SK-N-SH (cell line): ENCODE data around the gene MPPED2. TPM values are rescaled to one million over a fixed set of nuclear protein-coding genes. Genes with fewer than 3 reads are reported as not detected.
A peak's percentile ranks its signal among the peaks of the same experiment; 100 is the strongest.

Source experiments
- CTCF ChIA-PET: fragments of 300-600, 350-600 bp; formaldehyde crosslinking; extraction: SDS; loops from one replicate; lab custom pipeline; 2021; lab: Yijun Ruan, JAX
- POLR2A ChIA-PET: fragments of 350-600 bp; sonication (Branson Sonifier 250); formaldehyde crosslinking; extraction: SDS; loops from one replicate; lab custom pipeline; 2020; ENCODE audit warnings: antibody characterized with exemption, inconsistent platforms; lab: Yijun Ruan, JAX
- DNase-seq: peaks from one replicate; pipeline ENCODE4 v3.0.0; 2012
- H2AFZ ChIP-seq: fragments of 200-600 bp; sonication (generic); 2 replicates; pipeline ENCODE4 v1.8.1; 2016; ENCODE audit warnings: antibody characterized with exemption, mild to moderate bottlenecking, low read depth
- H3F3A ChIP-seq: fragments of 200-600 bp; sonication (generic); replicated peaks from 2 replicates; pipeline ENCODE3; 2016; ENCODE audit warnings: antibody characterized with exemption, mild to moderate bottlenecking; ENCODE audit not compliant: insufficient read depth
- H3K27ac ChIP-seq, 2 experiments: fragments of 200-500 bp in 1 of 2; fragments of 200-600 bp in 1 of 2; sonication (Bioruptor generic) in 1 of 2; sonication (generic), shearing (Covaris generic) in 1 of 2; 2 replicates each; pipeline versions ENCODE4 v1.5.1 to v1.6.1; 2014 to 2016; ENCODE audit warnings: low read depth in 2 of 2, inconsistent platforms in 1 of 2, low read length in 1 of 2, mild to moderate bottlenecking in 1 of 2, mixed read lengths in 1 of 2
- H3K27me3 ChIP-seq: fragments of 200-600 bp; sonication (generic), shearing (Covaris generic); 2 replicates; pipeline ENCODE4 v1.6.1; 2016; ENCODE audit warnings: mixed run types; ENCODE audit not compliant: insufficient read depth
- H3K36me3 ChIP-seq, 2 experiments: fragments of 200-500 bp in 1 of 2; fragments of 200-600 bp in 1 of 2; sonication (Bioruptor generic) in 1 of 2; sonication (generic) in 1 of 2; replicated peaks in 1 of 2; 2 replicates each; pipeline versions ENCODE3 to v1.5.1; 2014 to 2016; ENCODE audit warnings: low read length in 1 of 2, mild to moderate bottlenecking in 1 of 2; ENCODE audit not compliant: insufficient read depth in 2 of 2, control insufficient read depth in 1 of 2
- H3K4me1 ChIP-seq, 2 experiments: fragments of 200-500 bp in 1 of 2; fragments of 200-600 bp in 1 of 2; sonication (Bioruptor generic) in 1 of 2; sonication (generic), shearing (Covaris generic) in 1 of 2; 2 replicates each; pipeline versions ENCODE4 v1.5.1 to v1.6.1; 2014 to 2016; ENCODE audit warnings: low read depth in 1 of 2, low read length in 1 of 2, mixed run types in 1 of 2; ENCODE audit not compliant: insufficient read depth in 2 of 2, control insufficient read depth in 1 of 2
- H3K4me2 ChIP-seq: fragments of 200-600 bp; sonication (generic), shearing (Covaris generic); 2 replicates; pipeline ENCODE4 v1.6.1; 2017; ENCODE audit warnings: mixed run types
- H3K4me3 ChIP-seq, 2 experiments: fragments of 200-500 bp in 1 of 2; fragments of 200-600 bp in 1 of 2; sonication (Bioruptor generic) in 1 of 2; sonication (generic), shearing (Covaris generic) in 1 of 2; 2 replicates each; pipeline versions ENCODE4 v1.5.1 to v1.8.1; 2014 to 2016; ENCODE audit warnings: low read depth in 2 of 2, inconsistent platforms in 1 of 2, low read length in 1 of 2, mild to moderate bottlenecking in 1 of 2, mixed read lengths in 1 of 2, moderate library complexity in 1 of 2
- H3K79me2 ChIP-seq: fragments of 200-600 bp; sonication (generic); 2 replicates; pipeline ENCODE4 v1.8.1; 2017; ENCODE audit warnings: mild to moderate bottlenecking; ENCODE audit not compliant: insufficient read depth
- H3K9ac ChIP-seq: fragments of 200-600 bp; sonication (generic); 2 replicates; pipeline ENCODE4 v1.6.1; 2017; ENCODE audit warnings: mixed run types
- H3K9me2 ChIP-seq: fragments of 200-600 bp; sonication (generic); 2 replicates; pipeline ENCODE4 v1.6.1; 2017; ENCODE audit warnings: mixed run types
- H3K9me3 ChIP-seq: fragments of 200-600 bp; sonication (generic); 2 replicates; pipeline ENCODE4 v1.6.1; 2017; ENCODE audit warnings: mixed run types, mild to moderate bottlenecking, moderate library complexity
- H4K20me1 ChIP-seq: fragments of 200-600 bp; sonication (generic); 2 replicates; pipeline ENCODE4 v1.6.1; 2017; ENCODE audit warnings: mild to moderate bottlenecking, mixed run types; ENCODE audit not compliant: insufficient read depth
- CHD2 ChIP-seq: fragments of 150-350 bp; IDR thresholded peaks from 2 replicates; pipeline ENCODE4 v1.6.1; 2018; ENCODE audit warnings: low read length; ENCODE audit not compliant: partially characterized antibody
- CTCF ChIP-seq: fragments of 200-600 bp; sonication (generic); IDR thresholded peaks from 2 replicates; pipeline ENCODE4 v1.6.1; 2017; ENCODE audit warnings: antibody characterized with exemption, mild to moderate bottlenecking, moderate library complexity
- ELF1 ChIP-seq: IDR thresholded peaks from 2 replicates; pipeline ENCODE4 v1.4.0; 2012
- FOXJ3 ChIP-seq: sonication (generic); formaldehyde crosslinking; IDR thresholded peaks from 2 replicates; pipeline ENCODE4 v1.5.1; 2020; ENCODE audit warnings: mild to moderate bottlenecking, missing genetic modification reagents
- FOXM1 ChIP-seq: IDR thresholded peaks from 2 replicates; pipeline ENCODE4 v1.4.0; 2012; ENCODE audit warnings: low read depth, mild to moderate bottlenecking
- IRF3 ChIP-seq: fragments of 150-350 bp; IDR thresholded peaks from 2 replicates; pipeline ENCODE4 v1.6.1; 2016; ENCODE audit warnings: mild to moderate bottlenecking, low read depth, low read length
- MAX ChIP-seq: IDR thresholded peaks from 2 replicates; pipeline ENCODE4 v1.4.0; 2012; ENCODE audit warnings: low read depth
- MXI1 ChIP-seq: IDR thresholded peaks from 2 replicates; pipeline ENCODE4 v1.6.1; 2012; ENCODE audit warnings: mild to moderate bottlenecking, low read depth, low read length, improper control_type of control experiment
- RCOR1 ChIP-seq: fragments of 150-350 bp; IDR thresholded peaks from 2 replicates; pipeline ENCODE4 v1.6.1; 2017; ENCODE audit warnings: antibody characterized with exemption, low read length
- RXRA ChIP-seq: IDR thresholded peaks from 2 replicates; pipeline ENCODE4 v1.4.0; 2012; ENCODE audit warnings: low read depth, mild to moderate bottlenecking, borderline replicate concordance
- SIN3A ChIP-seq: IDR thresholded peaks from 2 replicates; pipeline ENCODE4 v1.6.1; 2012; ENCODE audit warnings: low read depth, mild to moderate bottlenecking, low read length, moderate library complexity, borderline replicate concordance
- SMC3 ChIP-seq: IDR thresholded peaks from 2 replicates; pipeline ENCODE4 v1.6.1; 2012; ENCODE audit warnings: low read depth, low read length, improper control_type of control experiment
- TAF1 ChIP-seq: IDR thresholded peaks from 2 replicates; pipeline ENCODE4 v1.6.1; 2012; ENCODE audit warnings: low read depth, mild to moderate bottlenecking, low read length, moderate library complexity, borderline replicate concordance
- WGBS: methylation state at CpG from one replicate; pipeline ENCODE4 v1.1.6; 2017; ENCODE audit warnings: low lambda C conversion rate; 5-methylcytosine and 5-hydroxymethylcytosine counted together
- polyA plus RNA-seq, 3 experiments: library from polyadenylated mRNA; depleted of rRNA; stranded (reverse); fragments of >200 nt; gene quantifications; 2 replicates each; pipeline ENCODE4 v1.2.3, GENCODE V29; 2012

The MPPED2 gene
- polyA plus RNA-seq, 1 of the 3 experiments (the other 2 are of a cell fraction): 0.05 TPM

DNA sequence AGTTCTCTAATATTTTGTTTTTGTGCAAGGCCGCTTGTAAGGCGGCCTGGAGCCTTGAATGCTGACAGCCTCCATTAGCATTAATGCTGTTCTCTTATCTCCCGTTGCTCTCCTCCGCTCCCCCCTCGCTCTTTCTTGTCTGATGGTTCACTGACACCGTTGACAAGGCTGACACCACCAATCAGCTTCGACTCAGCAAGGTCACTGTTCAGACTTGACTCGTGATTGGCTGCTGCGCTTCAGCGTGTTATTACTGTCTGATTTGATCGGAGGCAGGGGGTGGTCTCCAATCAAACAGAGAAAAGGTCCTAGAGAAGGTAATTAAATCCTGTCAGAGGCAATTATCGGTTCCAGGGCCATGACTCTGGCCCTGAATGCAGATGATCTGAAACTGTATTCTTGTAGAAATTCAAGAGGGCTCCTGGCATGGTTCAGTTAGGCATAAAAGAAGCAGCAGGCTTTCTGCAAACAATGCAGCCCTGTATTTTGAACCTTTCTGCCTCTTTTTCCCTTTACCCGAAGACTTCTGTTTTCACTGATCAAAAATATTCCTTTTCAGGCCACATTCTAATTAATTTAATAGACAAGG is 49.3 kb upstream of the MPPED2 start (continued):
- TF ChIP-seq IRF3: peak; percentile 32; the same call in 1 of the 2 replicates
- TF ChIP-seq ELF1: no peak
- TF ChIP-seq FOXJ3 (CRISPR knock-in tag): peak; percentile 48; the same call in 1 of the 2 replicates
- no peak for TF ChIP-seq TAF1
- no peak for TF ChIP-seq SMC3
- no peak for TF ChIP-seq CTCF
- TF ChIP-seq MAX: no peak

DNA sequence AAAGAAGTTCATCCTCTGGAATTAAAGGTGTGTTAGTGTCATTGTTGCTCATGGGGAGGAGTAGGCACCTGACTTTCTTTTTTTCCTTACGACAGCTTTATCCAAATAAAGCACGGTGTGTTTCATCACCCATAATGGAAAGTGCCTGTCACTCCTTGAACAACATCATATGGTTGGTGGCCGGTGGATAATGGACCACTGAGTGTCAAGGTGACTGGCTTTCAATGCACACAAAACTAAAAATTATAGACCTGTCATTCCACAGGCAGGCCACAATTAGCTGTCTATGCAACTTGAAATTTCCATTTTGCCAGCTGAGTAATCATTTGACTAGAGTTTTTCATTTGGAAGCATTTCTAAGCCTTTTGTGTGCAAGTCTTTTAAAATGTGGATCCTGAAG is 45.0 kb upstream of the MPPED2 start:
- H3K9me2 ChIP-seq: no peaks in the 10 kb centered on the region
- H3K27ac ChIP-seq: no peak overlapping the region
- ChIA-PET CTCF (no interaction called here), POLR2A (no interaction called here)
- TF ChIP-seq MXI1: no peak
- TF ChIP-seq ELF1: no peak
- no peak for TF ChIP-seq TAF1
- TF ChIP-seq IRF3: no peak
- TF ChIP-seq SMC3: no peak
- TF ChIP-seq FOXM1: no peak
- no peak for TF ChIP-seq RXRA
- TF ChIP-seq FOXJ3 (CRISPR knock-in tag): no peak
- no peak for TF ChIP-seq SIN3A
- no peak for TF ChIP-seq RCOR1
- no peak for TF ChIP-seq CHD2
- no peaks in the 10 kb centered on the region for H3K79me2 ChIP-seq
- H3K36me3 ChIP-seq: no peaks in the 10 kb centered on the region
- H2AFZ ChIP-seq: no peak overlapping the region
- no peaks in the 10 kb centered on the region for H3K27me3 ChIP-seq
- no peak overlapping the region for H3K4me3 ChIP-seq
- H3K4me2 ChIP-seq: no peak overlapping the region
- H3K4me1 ChIP-seq: no peaks in the 10 kb centered on the region; a peak in 2 of 4 replicates
- H4K20me1 ChIP-seq: no peaks in the 10 kb centered on the region
- DNase-seq: no peak
- H3K9me3 ChIP-seq: no peaks in the 10 kb centered on the region
- no peak overlapping the region for H3K9ac ChIP-seq
- WGBS: 43% methylated on average over 3 of the region's 3 CpGs
- no peaks in the 10 kb centered on the region for H3F3A ChIP-seq
